K562 (cell line): Measurements from ENCODE around the gene YOD1. TPM values are rescaled to one million over a fixed set of nuclear protein-coding genes. Genes with fewer than 3 reads are reported as not detected.
A peak's percentile ranks its signal among the peaks of the same experiment; 100 is the strongest.

ENCODE experiments used
- AFF1 ChIP-seq, 2 experiments: fragments of 450-650 bp; IDR thresholded peaks; 2 replicates each; pipeline ENCODE4 v1.6.1; 2018; ENCODE audit warnings: mild to moderate bottlenecking in 2 of 2, low read depth in 1 of 2; ENCODE audit not compliant: partially characterized antibody in 2 of 2
- ARNT ChIP-seq, 2 experiments: fragments of 450-650 bp; IDR thresholded peaks; 2 replicates each; pipeline ENCODE4 v1.6.1; 2016; ENCODE audit warnings: mild to moderate bottlenecking in 1 of 2
- ATF1 ChIP-seq, 2 experiments: fragments of 450-650 bp in 1 of 2; IDR thresholded peaks; 2 replicates each; pipeline ENCODE4 v1.6.1; 2016; ENCODE audit warnings: missing compliant biosample characterization in 1 of 2, missing genetic modification characterization in 1 of 2
- ATF7 ChIP-seq: fragments of 450-650 bp; IDR thresholded peaks from 2 replicates; pipeline ENCODE4 v1.7.1; 2014; ENCODE audit warnings: mild to moderate bottlenecking, moderate library complexity
- DPF2 ChIP-seq: fragments of 450-650 bp; IDR thresholded peaks from 2 replicates; pipeline ENCODE4 v1.6.1; 2016
- GTF2B ChIP-seq: IDR thresholded peaks from 2 replicates; pipeline ENCODE4 v1.6.1; 2011; ENCODE audit not compliant: insufficient read length; ENCODE audit errors: extremely low read depth
- HDAC3 ChIP-seq: fragments of 450-650 bp; IDR thresholded peaks from 2 replicates; pipeline ENCODE4 v1.6.1; 2018; ENCODE audit warnings: borderline replicate concordance, mild to moderate bottlenecking, moderate library complexity; ENCODE audit not compliant: partially characterized antibody
- HNRNPL ChIP-seq: fragments of 200-400 bp; formaldehyde crosslinking; IDR thresholded peaks from 2 replicates; pipeline ENCODE4 v1.6.1; 2017; ENCODE audit warnings: low read depth, mild to moderate bottlenecking, low read length
- ID3 ChIP-seq, 2 experiments: fragments of 250-450 bp in 1 of 2; fragments of 450-650 bp in 1 of 2; sonication (Bioruptor Pico) in 1 of 2; IDR thresholded peaks; 2 replicates each; pipeline versions ENCODE4 v1.6.1 to v1.8.0; 2016 to 2021; ENCODE audit warnings: mild to moderate bottlenecking in 2 of 2, moderate library complexity in 2 of 2, missing compliant biosample characterization in 1 of 2, missing genetic modification characterization in 1 of 2
- KDM2B ChIP-seq: fragments of 250-450 bp; sonication (Bioruptor Pico); IDR thresholded peaks from 2 replicates; pipeline ENCODE4 v1.8.0; 2021; ENCODE audit warnings: mild to moderate bottlenecking, moderate library complexity
- MAFK ChIP-seq: IDR thresholded peaks from 2 replicates; pipeline ENCODE4 v1.6.1; 2011; ENCODE audit warnings: low read length, improper control_type of control experiment
- NCOA1 ChIP-seq: fragments of 450-650 bp; IDR thresholded peaks from 2 replicates; pipeline ENCODE4 v1.6.1; 2016; ENCODE audit warnings: low read depth
- NCOA6 ChIP-seq: fragments of 450-650 bp; IDR thresholded peaks from 2 replicates; pipeline ENCODE4 v1.6.1; 2017; ENCODE audit warnings: mild to moderate bottlenecking
- NFATC3 ChIP-seq: fragments of 450-650 bp; IDR thresholded peaks from 2 replicates; pipeline ENCODE4 v1.6.1; 2017; ENCODE audit warnings: mild to moderate bottlenecking
- NR3C1 ChIP-seq: sonication (generic); formaldehyde crosslinking; IDR thresholded peaks from 2 replicates; pipeline ENCODE4 v1.8.1; 2022; ENCODE audit warnings: missing genetic modification reagents
- PML ChIP-seq: IDR thresholded peaks from 2 replicates; pipeline ENCODE4 v1.6.1; 2012; ENCODE audit warnings: low read length, inconsistent platforms
- RAD21 ChIP-seq, 2 experiments: fragments of 250-450 bp in 1 of 2; fragments of 450-650 bp in 1 of 2; sonication (Bioruptor Pico) in 1 of 2; formaldehyde crosslinking in 1 of 2; IDR thresholded peaks in 1 of 2; conservative IDR thresholded peaks in 1 of 2; 2 replicates each; pipeline versions ENCODE4 v1.4.0 to v1.8.0; 2020 to 2022; ENCODE audit warnings: mild to moderate bottlenecking in 2 of 2, moderate library complexity in 1 of 2
- RCOR1 ChIP-seq, 2 experiments: IDR thresholded peaks; 2 replicates each; pipeline ENCODE4 v1.6.1; 2012; ENCODE audit warnings: low read depth in 2 of 2, low read length in 2 of 2, borderline replicate concordance in 1 of 2, improper control_type of control experiment in 1 of 2
- SOX6 ChIP-seq: fragments of 450-650 bp; IDR thresholded peaks from 2 replicates; pipeline ENCODE4 v1.6.1; 2014; ENCODE audit warnings: mild to moderate bottlenecking
- TEAD1 ChIP-seq, 2 experiments: fragments of 450-650 bp in 1 of 2; sonication (generic) in 1 of 2; formaldehyde crosslinking; IDR thresholded peaks; 2 replicates each; pipeline versions ENCODE4 v1.4.0 to v1.8.0; 2020 to 2022; ENCODE audit warnings: mild to moderate bottlenecking in 2 of 2, missing genetic modification reagents in 1 of 2
- TEAD4 ChIP-seq, 2 experiments: sonication (generic) in 1 of 2; formaldehyde crosslinking in 1 of 2; IDR thresholded peaks; 2 replicates each; pipeline versions ENCODE4 v1.6.1 to v1.8.0; 2012 to 2022; ENCODE audit warnings: borderline replicate concordance in 1 of 2, inconsistent platforms in 1 of 2, low read length in 1 of 2, mild to moderate bottlenecking in 1 of 2, missing genetic modification reagents in 1 of 2
- ZNF695 ChIP-seq: fragments of 450-650 bp; formaldehyde crosslinking; IDR thresholded peaks from 2 replicates; pipeline ENCODE4 v1.4.0; 2020; ENCODE audit warnings: mild to moderate bottlenecking, moderate library complexity
- polyA plus RNA-seq, 8 experiments: library from polyadenylated mRNA; depleted of rRNA in 4 of 8; stranded (reverse) in 5 of 8; unstranded in 3 of 8; fragments of >200 nt; fragmentation: Nextera tagmentation in 2 of 8; fragmentation: Illumina TruSeq in 1 of 8; extraction: Ambion mirVana in 2 of 8; extraction: Trizol in 1 of 8; gene quantifications; 2 replicates each; pipeline versions ENCODE4 v1.2.1 to v1.2.3, GENCODE V29; 2011 to 2014; ENCODE audit warnings: inconsistent platforms in 1 of 8, missing spikeins in 1 of 8
- total RNA-seq, 7 experiments: library from RNA; depleted of rRNA in 6 of 7; stranded (reverse); fragments of >200 nt in 6 of 7; fragmentation: Illumina TruSeq in 2 of 7; extraction: Trizol in 2 of 7; gene quantifications; 2 replicates each; pipeline versions ENCODE4 v1.2.1 to v1.2.3, GENCODE V29; 2011 to 2021; ENCODE audit warnings: low replicate concordance in 1 of 7

The YOD1 gene
- total and polyA plus RNA-seq, 9 of the 15 experiments (the other 6 are each of a cell fraction or from before 2014, with no cell fraction given): 18.2 to 78.1 (median 46.9) TPM

- TF ChIP-seq HDAC3 (peak; percentile 87), RAD21 (CRISPR knock-in tag; conservative IDR thresholded peaks at IDR 0.05 in 1 of 2, IDR thresholded peaks at IDR 0.05 in 1 of 2) (0 out of 4 replicates have a peak, but pooled peaks of 1 of the 2 experiments have one; percentile 13), NCOA1 (peak; percentile 80; the same call in 1 of the 2 replicates), TEAD1 (CRISPR knock-in tag; IDR thresholded peaks at IDR 0.05) (peak in 1 of 2 experiments; percentile 49; a peak in 1 of 4 replicates), RCOR1 (IDR thresholded peaks at IDR 0.05; ENCODE audit: borderline replicate concordance in 1 of 2, low read depth in 2 of 2, low read length in 2 of 2) (peak; percentile 91 to 94), HNRNPL (no peak), NR3C1 (CRISPR knock-in tag) (no peak), NFATC3 (0 out of 2 replicates have a peak, but pooled peaks have one; percentile 35), GTF2B (no peak), ZNF695 (CRISPR knock-in tag) (no peak), KDM2B (no peak), ID3 (CRISPR knock-in tag; IDR thresholded peaks at IDR 0.05) (no peak), ID3 (tag; IDR thresholded peaks at IDR 0.05) (peak; percentile 74), ATF1 (CRISPR knock-in tag; IDR thresholded peaks at IDR 0.05) (no peak), ATF1 (tag; IDR thresholded peaks at IDR 0.05) (peak; percentile 77; the same call in 1 of the 2 replicates), DPF2 (peak; percentile 98), TEAD4 (IDR thresholded peaks at IDR 0.05; ENCODE audit: low read length) (peak; percentile 98), TEAD4 (CRISPR knock-in tag; IDR thresholded peaks at IDR 0.05; ENCODE audit: borderline replicate concordance) (no peak), SOX6 (peak; percentile 97), ATF7 (peak; percentile 75), PML (peak; percentile 96), AFF1 (IDR thresholded peaks at IDR 0.05; ENCODE audit: low read depth in 1 of 2, partially characterized antibody in 2 of 2) (peak in 1 of 2 experiments; percentile 66), ARNT (IDR thresholded peaks at IDR 0.05) (peak; percentile 78 to 97; a peak in 3 of 4 replicates), MAFK (peak; percentile 33; the same call in 1 of the 2 replicates), NCOA6 (no peak)
Observed at GRCh38 chr1:207017615-207018559, 33.1 kb downstream of the YOD1 start (continued).
